ENCODE results near the gene GPR148. TPM values are rescaled to one million over a fixed set of nuclear protein-coding genes. Genes with fewer than 3 reads are reported as not detected.

Gene GPR148
- total and polyA plus RNA-seq, 2 experiments from 2014 or later: 0.16 TPM; not detected in 1

DNA sequence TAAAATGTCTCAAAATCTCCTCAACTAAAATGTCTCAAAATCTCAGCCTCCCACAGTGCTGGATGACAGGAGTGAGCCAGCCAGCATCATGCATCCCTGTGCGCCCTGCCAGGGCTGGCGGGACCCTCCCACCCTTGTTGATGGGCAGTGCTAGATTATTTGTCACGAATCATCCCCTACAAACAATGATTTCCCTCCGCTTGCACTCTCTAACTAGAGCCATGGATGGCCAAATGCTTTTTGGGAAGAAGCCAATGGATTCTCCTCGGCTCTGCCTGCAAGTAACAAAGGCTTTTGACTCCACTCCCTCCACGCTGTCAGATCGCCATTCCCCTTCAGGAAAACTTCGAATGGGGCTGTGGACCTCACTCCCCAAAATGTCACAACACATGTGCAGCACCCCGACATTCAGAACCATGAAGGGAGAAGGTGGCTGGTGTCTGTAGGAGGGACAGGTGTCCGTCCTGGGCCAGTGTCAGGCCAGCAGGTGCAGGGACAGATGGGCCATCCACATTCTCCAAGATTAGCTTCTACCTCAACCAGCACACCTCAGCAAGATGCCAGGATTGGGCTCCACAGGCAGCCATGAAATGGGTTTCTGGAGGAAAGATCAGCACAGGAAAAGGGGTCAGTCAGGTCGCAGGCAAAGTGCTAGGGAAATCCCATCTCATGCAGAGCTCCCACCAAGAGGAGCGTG lies 38.0 kb downstream of the GPR148 start (continued):
- TF ChIP-seq ZNF462 (CRISPR knock-in tag; IDR thresholded peaks at IDR 0.05) (no peak), ETS1 (IDR thresholded peaks at IDR 0.05) (no peak), ZNF331 (CRISPR knock-in tag; IDR thresholded peaks at IDR 0.05; ENCODE audit: low read depth) (no peak), CREB1 (CRISPR knock-in tag; IDR thresholded peaks at IDR 0.05; ENCODE audit: low read depth) (no peak), CTCF (conservative IDR thresholded peaks at IDR 0.05; ENCODE audit: low read depth in 2 of 2) (no peak)
- TF ChIP-seq, protein P1, sequence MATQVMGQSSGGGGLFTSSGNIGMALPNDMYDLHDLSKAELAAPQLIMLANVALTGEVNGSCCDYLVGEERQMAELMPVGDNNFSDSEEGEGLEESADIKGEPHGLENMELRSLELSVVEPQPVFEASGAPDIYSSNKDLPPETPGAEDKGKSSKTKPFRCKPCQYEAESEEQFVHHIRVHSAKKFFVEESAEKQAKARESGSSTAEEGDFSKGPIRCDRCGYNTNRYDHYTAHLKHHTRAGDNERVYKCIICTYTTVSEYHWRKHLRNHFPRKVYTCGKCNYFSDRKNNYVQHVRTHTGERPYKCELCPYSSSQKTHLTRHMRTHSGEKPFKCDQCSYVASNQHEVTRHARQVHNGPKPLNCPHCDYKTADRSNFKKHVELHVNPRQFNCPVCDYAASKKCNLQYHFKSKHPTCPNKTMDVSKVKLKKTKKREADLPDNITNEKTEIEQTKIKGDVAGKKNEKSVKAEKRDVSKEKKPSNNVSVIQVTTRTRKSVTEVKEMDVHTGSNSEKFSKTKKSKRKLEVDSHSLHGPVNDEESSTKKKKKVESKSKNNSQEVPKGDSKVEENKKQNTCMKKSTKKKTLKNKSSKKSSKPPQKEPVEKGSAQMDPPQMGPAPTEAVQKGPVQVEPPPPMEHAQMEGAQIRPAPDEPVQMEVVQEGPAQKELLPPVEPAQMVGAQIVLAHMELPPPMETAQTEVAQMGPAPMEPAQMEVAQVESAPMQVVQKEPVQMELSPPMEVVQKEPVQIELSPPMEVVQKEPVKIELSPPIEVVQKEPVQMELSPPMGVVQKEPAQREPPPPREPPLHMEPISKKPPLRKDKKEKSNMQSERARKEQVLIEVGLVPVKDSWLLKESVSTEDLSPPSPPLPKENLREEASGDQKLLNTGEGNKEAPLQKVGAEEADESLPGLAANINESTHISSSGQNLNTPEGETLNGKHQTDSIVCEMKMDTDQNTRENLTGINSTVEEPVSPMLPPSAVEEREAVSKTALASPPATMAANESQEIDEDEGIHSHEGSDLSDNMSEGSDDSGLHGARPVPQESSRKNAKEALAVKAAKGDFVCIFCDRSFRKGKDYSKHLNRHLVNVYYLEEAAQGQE (IDR thresholded peaks at IDR 0.05; ENCODE audit: unreplicated experiment): no peak

Measured in GM23338 (cell line).